ENCODE results near the gene MYO1G. TPM values are rescaled to one million over a fixed set of nuclear protein-coding genes. Genes with fewer than 3 reads are reported as not detected.

Gene MYO1G
- total RNA-seq, 1 experiment from 2014 or later = 0.36 TPM

DNA sequence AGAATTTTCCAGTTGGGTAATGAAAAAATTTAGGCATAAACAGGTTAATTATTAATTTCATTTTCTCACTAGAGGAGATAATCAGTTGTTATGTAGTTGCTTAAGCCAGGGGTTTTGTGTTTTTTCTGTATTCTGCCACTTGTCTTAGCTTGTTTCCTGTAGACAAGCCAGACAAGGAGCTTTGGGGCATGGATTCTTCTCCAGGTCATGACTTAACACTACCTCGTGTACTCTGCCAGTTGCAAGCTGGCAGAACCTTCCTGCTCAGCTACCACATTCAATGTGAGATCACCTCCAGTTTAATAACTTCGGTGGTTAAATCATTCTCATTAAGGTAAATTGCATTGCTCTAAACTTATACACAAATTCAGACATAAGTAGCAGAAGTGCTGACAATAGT lies 23.0 kb upstream of the MYO1G start:
- intact Hi-C loops (cut with micrococcal nuclease; ENCODE audit: unreplicated experiment) = loop anchor here (1.0 to 2.0 kb wide), 2 partner anchors 13 to 109 kb away; partner anchors contain the start of gene TBRG4
- H3K9me3 ChIP-seq = no peaks in the 10 kb centered on the region
- no peaks in the 10 kb centered on the region for H3K27me3 Mint-ChIP-seq (ENCODE audit: insufficient read depth, unreplicated experiment)
- TF ChIP-seq, protein P1, sequence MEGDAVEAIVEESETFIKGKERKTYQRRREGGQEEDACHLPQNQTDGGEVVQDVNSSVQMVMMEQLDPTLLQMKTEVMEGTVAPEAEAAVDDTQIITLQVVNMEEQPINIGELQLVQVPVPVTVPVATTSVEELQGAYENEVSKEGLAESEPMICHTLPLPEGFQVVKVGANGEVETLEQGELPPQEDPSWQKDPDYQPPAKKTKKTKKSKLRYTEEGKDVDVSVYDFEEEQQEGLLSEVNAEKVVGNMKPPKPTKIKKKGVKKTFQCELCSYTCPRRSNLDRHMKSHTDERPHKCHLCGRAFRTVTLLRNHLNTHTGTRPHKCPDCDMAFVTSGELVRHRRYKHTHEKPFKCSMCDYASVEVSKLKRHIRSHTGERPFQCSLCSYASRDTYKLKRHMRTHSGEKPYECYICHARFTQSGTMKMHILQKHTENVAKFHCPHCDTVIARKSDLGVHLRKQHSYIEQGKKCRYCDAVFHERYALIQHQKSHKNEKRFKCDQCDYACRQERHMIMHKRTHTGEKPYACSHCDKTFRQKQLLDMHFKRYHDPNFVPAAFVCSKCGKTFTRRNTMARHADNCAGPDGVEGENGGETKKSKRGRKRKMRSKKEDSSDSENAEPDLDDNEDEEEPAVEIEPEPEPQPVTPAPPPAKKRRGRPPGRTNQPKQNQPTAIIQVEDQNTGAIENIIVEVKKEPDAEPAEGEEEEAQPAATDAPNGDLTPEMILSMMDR (IDR thresholded peaks at IDR 0.05; ENCODE audit: insufficient read depth in 1 of 2, low read depth in 1 of 2, low read length in 1 of 2, severe bottlenecking in 1 of 2, unreplicated experiment in 1 of 2) = no peak
- no peaks in the 10 kb centered on the region for H3K36me3 ChIP-seq (ENCODE audit: control insufficient read depth, insufficient read depth, low read length)
- no peak overlapping the region for H3K4me3 ChIP-seq (ENCODE audit: low read depth, low read length)
- CTCF ChIA-PET = interaction anchor here (1.2 to 1.3 kb wide), 2 partner anchors 19 to 110 kb away, joined by 4 to 5 read pairs; partner anchors contain the start of gene TBRG4
- H3K36me3 Mint-ChIP-seq (ENCODE audit: insufficient read depth, unreplicated experiment) = peaks cover 16% of the 10 kb centered on the region
- BruUV-seq (replicated peaks) = no TSS peak
- H3K27ac Mint-ChIP-seq (ENCODE audit: unreplicated experiment) = no peak overlapping the region
- peaks cover 16% of the 10 kb centered on the region for H3K4me1 Mint-ChIP-seq (ENCODE audit: low read depth, unreplicated experiment)
- POLR2A ChIA-PET = interaction anchor here (0.6 to 4.1 kb wide), 3 partner anchors 16 to 621 kb away, joined by 3 to 73 read pairs (median 3); partner anchors contain the start of gene TBRG4
- DNase-seq = no peak
- no peaks in the 10 kb centered on the region for H3K9me3 Mint-ChIP-seq (ENCODE audit: unreplicated experiment)
- H3K4me1 ChIP-seq = peaks cover 15% of the 10 kb centered on the region
- H3K27me3 ChIP-seq (replicated peaks; ENCODE audit: control insufficient read depth, insufficient read depth, low read length) = no peaks in the 10 kb centered on the region
- peak overlapping the region; percentile 79 for H3K4me3 Mint-ChIP-seq (ENCODE audit: unreplicated experiment)

- POLR2A ChIA-PET = interaction anchor here (0.7 to 4.1 kb wide), 3 partner anchors 15 to 111 kb away, joined by 3 to 73 read pairs (median 7); partner anchors contain the start of gene TBRG4
- intact Hi-C loops (cut with micrococcal nuclease; ENCODE audit: unreplicated experiment) = loop anchor here (2.0 kb wide), 1 partner anchor 110 kb away; the partner anchor contains the start of gene TBRG4
- peak; percentile 52 to 62 for DNase-seq
These were observed 22.4 kb upstream of the MYO1G start for GRCh38 chr7:45001138-45001694.

More at GRCh38 chr7:45001138-45001694, 22.4 kb upstream of the MYO1G start:
- CTCF ChIA-PET = interaction anchor here (0.7 to 1.8 kb wide), 5 partner anchors 18 to 135 kb away, joined by 4 to 29 read pairs (median 5); partner anchors contain the start of gene TBRG4
- Mint-ChIP-seq H3K36me3 (ENCODE audit: insufficient read depth, unreplicated experiment) (peaks cover 16% of the 10 kb centered on the region), H3K4me3 (ENCODE audit: unreplicated experiment) (peak overlapping the region; percentile 79), H3K4me1 (ENCODE audit: low read depth, unreplicated experiment) (peaks cover 16% of the 10 kb centered on the region), H3K9me3 (ENCODE audit: unreplicated experiment) (no peaks in the 10 kb centered on the region), H3K27ac (ENCODE audit: unreplicated experiment) (peak overlapping the region; percentile 95), H3K27me3 (ENCODE audit: insufficient read depth, unreplicated experiment) (no peaks in the 10 kb centered on the region)
- no peaks in the 10 kb centered on the region for H3K9me3 ChIP-seq
- peaks cover 15% of the 10 kb centered on the region for H3K4me1 ChIP-seq
- TF ChIP-seq, protein P1 (IDR thresholded peaks at IDR 0.05; ENCODE audit: insufficient read depth in 1 of 2, low read depth in 1 of 2, low read length in 1 of 2, severe bottlenecking in 1 of 2, unreplicated experiment in 1 of 2) = no peak
- H3K36me3 ChIP-seq (ENCODE audit: control insufficient read depth, insufficient read depth, low read length) = no peaks in the 10 kb centered on the region
- peak overlapping the region; percentile 78 for H3K4me3 ChIP-seq (ENCODE audit: low read depth, low read length)
- BruUV-seq (replicated peaks) = no TSS peak
- H3K27me3 ChIP-seq (replicated peaks; ENCODE audit: control insufficient read depth, insufficient read depth, low read length) = no peaks in the 10 kb centered on the region

Data from Caco-2 (cell line).